PFSK-1 (cell line): ENCODE data around the gene ZNF793. TPM values are rescaled to one million over a fixed set of nuclear protein-coding genes. Genes with fewer than 3 reads are reported as not detected.

Experiments
- FOXP2 ChIP-seq: optimal IDR thresholded peaks from 2 replicates; pipeline ENCODE3; 2011; ENCODE audit warnings: borderline replicate concordance, control low read depth, inconsistent platforms; ENCODE audit not compliant: insufficient read depth; ENCODE audit errors: extremely low read length, extremely low read depth
- POLR2AphosphoS5 ChIP-seq: IDR thresholded peaks from 2 replicates; pipeline ENCODE4 v1.6.1; 2012; ENCODE audit warnings: low read depth, mild to moderate bottlenecking, control low read depth, low read length, moderate library complexity
- SIN3A ChIP-seq: IDR thresholded peaks from 2 replicates; pipeline ENCODE4 v1.6.1; 2012; ENCODE audit warnings: mild to moderate bottlenecking, low read length, moderate library complexity, borderline replicate concordance; ENCODE audit not compliant: insufficient read depth
- TAF1 ChIP-seq: IDR thresholded peaks from 2 replicates; pipeline ENCODE4 v1.6.1; 2012; ENCODE audit warnings: low read length, control low read depth, borderline replicate concordance; ENCODE audit not compliant: insufficient read depth
- polyA plus RNA-seq: library from polyadenylated mRNA; unstranded; fragments of >200 nt; gene quantifications from one replicate; pipeline ENCODE4 v1.2.1, GENCODE V29; 2012; ENCODE audit warnings: low read depth, missing spikeins; ENCODE audit not compliant: insufficient read length
- TF ChIP-seq, protein P1 (sequence below), 2 experiments: IDR thresholded peaks; 2 replicates each; pipeline versions ENCODE4 v1.6.1 to v1.8.0; 2011 to 2012; ENCODE audit warnings: low read depth in 2 of 2, low read length in 2 of 2, control low read depth in 1 of 2, inconsistent platforms in 1 of 2, mild to moderate bottlenecking in 1 of 2, moderate library complexity in 1 of 2; ENCODE audit not compliant: insufficient read depth in 1 of 2

Gene ZNF793
- 0.20 TPM for polyA plus RNA-seq

GRCh38 chr19:37506387-37507166 is at the start of gene ZNF793:
ZNF793 (plus strand) TSS chr19:37506939; CDS start chr19:37523440, 16,501 bp downstream.
- TF ChIP-seq FOXP2 (no peak), POLR2AphosphoS5 (peak; percentile 24; the same call in 1 of the 2 replicates)

DNA sequence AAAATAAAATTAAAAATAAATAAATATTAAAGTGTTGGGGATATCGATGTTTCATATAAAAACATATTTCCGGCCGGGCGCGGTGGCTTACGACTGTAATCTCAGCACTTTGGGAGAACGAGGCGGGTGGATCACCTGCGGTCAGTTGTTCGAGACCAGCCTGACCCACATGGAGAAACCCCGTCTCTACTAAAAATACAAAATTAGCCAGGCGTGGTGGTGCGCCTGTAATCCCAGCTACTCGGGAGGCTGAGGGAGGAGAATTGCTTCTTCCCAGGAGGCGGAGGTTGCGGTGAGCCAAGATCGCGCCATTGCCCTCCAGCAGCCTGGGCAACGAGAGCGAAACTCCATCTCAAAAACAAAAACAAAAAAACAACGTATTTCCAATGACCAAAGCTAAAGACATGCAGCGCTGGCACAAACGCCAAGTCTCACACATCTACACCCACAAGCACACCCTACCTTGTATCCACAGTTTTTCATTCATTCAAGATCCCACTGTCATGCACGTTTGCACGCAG is 40.4 kb upstream of the ZNF793 start:
- TF ChIP-seq, protein P1, sequence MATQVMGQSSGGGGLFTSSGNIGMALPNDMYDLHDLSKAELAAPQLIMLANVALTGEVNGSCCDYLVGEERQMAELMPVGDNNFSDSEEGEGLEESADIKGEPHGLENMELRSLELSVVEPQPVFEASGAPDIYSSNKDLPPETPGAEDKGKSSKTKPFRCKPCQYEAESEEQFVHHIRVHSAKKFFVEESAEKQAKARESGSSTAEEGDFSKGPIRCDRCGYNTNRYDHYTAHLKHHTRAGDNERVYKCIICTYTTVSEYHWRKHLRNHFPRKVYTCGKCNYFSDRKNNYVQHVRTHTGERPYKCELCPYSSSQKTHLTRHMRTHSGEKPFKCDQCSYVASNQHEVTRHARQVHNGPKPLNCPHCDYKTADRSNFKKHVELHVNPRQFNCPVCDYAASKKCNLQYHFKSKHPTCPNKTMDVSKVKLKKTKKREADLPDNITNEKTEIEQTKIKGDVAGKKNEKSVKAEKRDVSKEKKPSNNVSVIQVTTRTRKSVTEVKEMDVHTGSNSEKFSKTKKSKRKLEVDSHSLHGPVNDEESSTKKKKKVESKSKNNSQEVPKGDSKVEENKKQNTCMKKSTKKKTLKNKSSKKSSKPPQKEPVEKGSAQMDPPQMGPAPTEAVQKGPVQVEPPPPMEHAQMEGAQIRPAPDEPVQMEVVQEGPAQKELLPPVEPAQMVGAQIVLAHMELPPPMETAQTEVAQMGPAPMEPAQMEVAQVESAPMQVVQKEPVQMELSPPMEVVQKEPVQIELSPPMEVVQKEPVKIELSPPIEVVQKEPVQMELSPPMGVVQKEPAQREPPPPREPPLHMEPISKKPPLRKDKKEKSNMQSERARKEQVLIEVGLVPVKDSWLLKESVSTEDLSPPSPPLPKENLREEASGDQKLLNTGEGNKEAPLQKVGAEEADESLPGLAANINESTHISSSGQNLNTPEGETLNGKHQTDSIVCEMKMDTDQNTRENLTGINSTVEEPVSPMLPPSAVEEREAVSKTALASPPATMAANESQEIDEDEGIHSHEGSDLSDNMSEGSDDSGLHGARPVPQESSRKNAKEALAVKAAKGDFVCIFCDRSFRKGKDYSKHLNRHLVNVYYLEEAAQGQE (IDR thresholded peaks at IDR 0.05; ENCODE audit: insufficient read depth in 1 of 2, low read depth in 2 of 2, low read length in 2 of 2) = no peak
- TF ChIP-seq TAF1 (no peak), POLR2AphosphoS5 (no peak), FOXP2 (no peak), SIN3A (no peak)

GRCh38 chr19:37466798-37467607 is 39.7 kb upstream of the ZNF793 start, which contains the start of gene ZNF569:
ZNF569 (minus strand) TSS chr19:37467444; CDS start chr19:37444921, 22,523 bp downstream.
- peak; percentile 51 for TF ChIP-seq FOXP2
- peak; percentile 81; the same call in 1 of the 2 replicates for TF ChIP-seq TAF1
- TF ChIP-seq POLR2AphosphoS5 = peak; percentile 47
- TF ChIP-seq, protein P1 (IDR thresholded peaks at IDR 0.05; ENCODE audit: insufficient read depth in 1 of 2, low read depth in 2 of 2, low read length in 2 of 2) = no peak
- no peak; the same call in 1 of the 2 replicates for TF ChIP-seq SIN3A

DNA sequence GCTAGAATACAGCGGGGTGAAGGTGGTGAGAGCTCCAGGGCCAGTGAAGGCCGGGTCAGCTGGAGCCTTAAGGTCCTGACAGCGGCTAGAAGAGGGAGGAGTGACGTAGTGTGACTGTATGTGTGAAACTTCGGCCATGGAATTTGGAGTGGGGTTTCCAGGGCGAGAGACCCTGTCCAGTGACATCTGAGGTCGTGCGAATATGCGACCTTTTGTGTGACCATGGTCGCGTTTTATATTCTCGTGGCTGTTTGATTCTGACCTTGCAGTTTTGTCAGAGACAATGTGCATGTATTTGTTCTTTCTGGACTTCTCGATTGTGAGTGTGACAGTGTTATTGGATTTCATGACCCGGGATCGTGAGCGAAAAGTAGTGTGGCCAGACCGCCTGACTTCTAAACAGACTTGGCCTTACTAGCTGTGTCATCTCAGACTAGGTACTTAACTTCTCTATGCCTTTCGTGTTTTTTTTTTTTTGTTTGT is 39.1 kb upstream of the ZNF793 start:
- TF ChIP-seq POLR2AphosphoS5 = no peak
- no peak for TF ChIP-seq TAF1
- TF ChIP-seq FOXP2 = no peak
- no peak for TF ChIP-seq SIN3A
- TF ChIP-seq, protein P1 (IDR thresholded peaks at IDR 0.05; ENCODE audit: insufficient read depth in 1 of 2, low read depth in 2 of 2, low read length in 2 of 2) = no peak

DNA sequence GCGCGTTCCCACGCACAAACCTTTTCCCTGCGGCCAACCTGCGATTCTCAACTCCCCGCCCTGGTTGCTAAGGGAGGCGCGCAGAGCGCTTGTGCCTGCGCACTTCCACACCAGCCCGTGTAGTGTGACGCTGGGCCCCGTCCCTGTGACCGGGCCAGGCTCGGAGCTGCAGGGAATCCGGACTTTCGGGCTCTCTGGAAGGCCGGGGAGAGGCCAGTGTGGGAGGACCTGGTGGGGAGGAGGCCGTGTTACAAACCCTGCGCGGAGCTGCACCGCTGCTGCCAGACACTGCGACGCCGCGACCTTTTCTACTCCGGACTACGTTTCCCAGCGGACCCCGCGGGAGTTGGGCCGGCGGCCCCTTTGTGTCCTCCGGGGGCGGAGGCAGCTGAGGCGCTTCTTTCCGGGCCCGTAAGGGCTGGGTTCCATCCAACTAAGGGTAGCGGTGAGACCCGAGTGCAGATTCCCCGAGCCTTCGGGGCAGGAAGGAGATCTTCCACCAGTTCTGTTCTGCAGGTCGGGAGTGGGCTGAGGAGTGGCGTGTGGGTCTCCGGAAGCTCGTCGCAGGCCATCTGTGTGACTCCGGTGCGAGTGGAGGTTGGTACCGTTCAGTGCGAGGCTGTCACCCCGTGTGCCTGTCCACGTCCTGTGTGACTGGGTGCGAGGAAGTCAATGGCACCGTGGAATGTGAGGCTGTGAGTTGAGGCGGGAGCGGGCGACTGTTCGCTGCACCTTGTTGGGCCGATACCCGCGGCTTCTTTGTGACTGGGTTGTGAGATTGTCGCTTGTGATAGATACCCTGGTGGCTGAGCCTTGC is 37.6 kb upstream of the ZNF793 start, which contains the start of gene ZNF570:
Gene ZNF570, plus strand, starts transcription at position 396 of the 817 bp plus-strand sequence. CDS start 999 bp downstream, outside the sequence.
- no peak for TF ChIP-seq FOXP2
- TF ChIP-seq TAF1 = 0 out of 2 replicates have a peak, but pooled peaks have one; percentile 23
- peak; percentile 76 for TF ChIP-seq POLR2AphosphoS5
- TF ChIP-seq SIN3A = no peak
- TF ChIP-seq, protein P1 (IDR thresholded peaks at IDR 0.05; ENCODE audit: insufficient read depth in 1 of 2, low read depth in 2 of 2, low read length in 2 of 2) = no peak
